CD14-positive monocyte (primary cell): ENCODE measurements around the gene PRSS50. TPM values are rescaled to one million over a fixed set of nuclear protein-coding genes. Genes with fewer than 3 reads are reported as not detected.

Source experiments
- DNase-seq, 3 donors: peaks; one replicate each; pipeline ENCODE4 v3.0.0-alpha.2; 2011 to 2022
- H2AFZ ChIP-seq: 2 replicates; pipeline ENCODE4 v1.6.0; 2012; ENCODE audit warnings: mild to moderate bottlenecking, low read depth, low read length, inconsistent platforms; ENCODE audit not compliant: insufficient read depth, poor library complexity, severe bottlenecking
- H3K27ac ChIP-seq, 2 donors: 1 replicate in 1 of 2; 2 replicates in 1 of 2; pipeline ENCODE4 v1.5.1; 2012 to 2013; ENCODE audit warnings: low read length in 2 of 2, control low read depth in 1 of 2, inconsistent platforms in 1 of 2, low read depth in 1 of 2, mild to moderate bottlenecking in 1 of 2
- H3K27me3 ChIP-seq, 2 donors: one replicate each; pipeline versions ENCODE4 v1.6.0 to v1.6.1; 2011 to 2013; ENCODE audit warnings: low read length in 2 of 2; ENCODE audit not compliant: control insufficient read depth in 2 of 2, insufficient read depth in 2 of 2
- H3K36me3 ChIP-seq, 2 donors: replicated peaks in 1 of 2; 1 replicate in 1 of 2; 2 replicates in 1 of 2; pipeline versions ENCODE4 v1.5.1 to v1.6.1; 2012 to 2013; ENCODE audit warnings: low read length in 2 of 2, control low read depth in 1 of 2, inconsistent platforms in 1 of 2, mild to moderate bottlenecking in 1 of 2; ENCODE audit not compliant: insufficient read depth in 2 of 2, control insufficient read depth in 1 of 2
- H3K4me1 ChIP-seq, 2 donors: 1 replicate in 1 of 2; 2 replicates in 1 of 2; pipeline versions ENCODE4 v1.5.1 to v1.6.1; 2012 to 2013; ENCODE audit warnings: low read length in 2 of 2, control low read depth in 1 of 2, inconsistent platforms in 1 of 2, mild to moderate bottlenecking in 1 of 2, moderate library complexity in 1 of 2; ENCODE audit not compliant: insufficient read depth in 2 of 2, control insufficient read depth in 1 of 2
- H3K4me2 ChIP-seq: replicated peaks from 2 replicates; pipeline ENCODE3; 2012; ENCODE audit warnings: low read length, moderate library complexity, mild to moderate bottlenecking; ENCODE audit not compliant: poor library complexity, severe bottlenecking; ENCODE audit errors: extremely low read depth
- H3K4me3 ChIP-seq, 3 experiments: fragments of 200-600 bp in 1 of 3; sonication (generic) in 1 of 3; replicated peaks in 1 of 3; 1 replicate in 2 of 3; 2 replicates in 1 of 3; pipeline ENCODE4 v1.5.1; 2011 to 2013; ENCODE audit warnings: low read length in 3 of 3, mild to moderate bottlenecking in 3 of 3, control low read depth in 2 of 3, low read depth in 2 of 3, inconsistent platforms in 1 of 3, moderate library complexity in 1 of 3
- H3K79me2 ChIP-seq: 2 replicates; pipeline ENCODE4 v1.6.0; 2012; ENCODE audit warnings: mild to moderate bottlenecking, control low read depth, inconsistent platforms, low read length, moderate library complexity; ENCODE audit not compliant: insufficient read depth
- H3K9ac ChIP-seq: 2 replicates; pipeline ENCODE4 v1.6.0; 2017; ENCODE audit warnings: low read length, mild to moderate bottlenecking; ENCODE audit not compliant: insufficient read depth, poor library complexity, severe bottlenecking
- H3K9me3 ChIP-seq, 2 donors: replicated peaks in 1 of 2; 1 replicate in 1 of 2; 2 replicates in 1 of 2; pipeline versions ENCODE4 v1.5.1 to v1.6.1; 2012 to 2013; ENCODE audit warnings: low read length in 2 of 2, control low read depth in 1 of 2; ENCODE audit not compliant: control insufficient read depth in 1 of 2, insufficient read depth in 1 of 2
- H4K20me1 ChIP-seq: 2 replicates; pipeline ENCODE4 v1.6.0; 2012; ENCODE audit warnings: mild to moderate bottlenecking, low read length, control low read depth, moderate library complexity; ENCODE audit not compliant: insufficient read depth
- H3K27ac Mint-ChIP-seq, 7 donors: one replicate each; pipeline ENCODE4 v1.8.0; 2020; ENCODE audit warnings: mild to moderate bottlenecking in 7 of 7, mixed read lengths in 7 of 7, moderate library complexity in 6 of 7, inconsistent platforms in 2 of 7
- H3K27me3 Mint-ChIP-seq, 3 donors: one replicate each; pipeline ENCODE4 v1.8.0; 2021 to 2022; ENCODE audit warnings: low read depth in 3 of 3, mild to moderate bottlenecking in 3 of 3, mixed read lengths in 3 of 3, moderate library complexity in 3 of 3, inconsistent platforms in 1 of 3
- H3K36me3 Mint-ChIP-seq, 2 donors: one replicate each; pipeline ENCODE4 v1.8.0; 2020; ENCODE audit warnings: mixed read lengths in 2 of 2, inconsistent platforms in 1 of 2, mild to moderate bottlenecking in 1 of 2
- H3K4me1 Mint-ChIP-seq: one replicate; pipeline ENCODE4 v1.8.0; 2020; ENCODE audit warnings: mild to moderate bottlenecking, mixed read lengths
- H3K4me3 Mint-ChIP-seq, 2 donors: one replicate each; pipeline ENCODE4 v1.8.0; 2020; ENCODE audit warnings: mild to moderate bottlenecking in 2 of 2, mixed read lengths in 2 of 2, moderate library complexity in 1 of 2
- H3K9me3 Mint-ChIP-seq, 7 donors: one replicate each; pipeline ENCODE4 v1.8.0; 2020 to 2022; ENCODE audit warnings: mixed read lengths in 7 of 7, mild to moderate bottlenecking in 6 of 7, moderate library complexity in 6 of 7, inconsistent platforms in 2 of 7
- CTCF ChIP-seq: fragments of 200-600 bp; IDR thresholded peaks from one replicate; pipeline ENCODE4 v1.8.0; 2022; ENCODE audit warnings: antibody characterized with exemption, mild to moderate bottlenecking
- WGBS: methylation state at CpG from one replicate; pipeline ENCODE4 v1.1.5; 2013; ENCODE audit warnings: missing lambda C conversion rate; ENCODE audit not compliant: insufficient coverage; 5-methylcytosine and 5-hydroxymethylcytosine counted together
- intact Hi-C, 2 donors: fragments of 100-400 bp; cut with micrococcal nuclease; formaldehyde crosslinking; loops; one replicate each; pipeline versions ENCODE4 v1.15.0 to v1.15.1; 2023
- polyA plus RNA-seq, 3 donors: library from polyadenylated mRNA; depleted of rRNA in 1 of 3; unstranded in 2 of 3; stranded (reverse) in 1 of 3; fragments of 300-500 nt in 2 of 3; fragments of >200 nt in 1 of 3; fragmentation: Illumina TruSeq in 2 of 3; gene quantifications; 1 replicate in 2 of 3; 2 replicates in 1 of 3; pipeline ENCODE4 v1.2.3, GENCODE V29; 2012 to 2021

PRSS50 gene
- polyA plus RNA-seq, 3 donors = not detected

GRCh38 chr3:46694520-46694919, 23.1 kb downstream of the PRSS50 start:
- Histone ChIP-seq H3K4me1 (peaks cover 60 to 69% of the 10 kb centered on the region in 2 donors), H2AFZ (no peak overlapping the region), H4K20me1 (peaks cover 5% of the 10 kb centered on the region), H3K36me3 (no peaks in the 10 kb centered on the region), H3K9ac (no peak overlapping the region), H3K9me3 (no peaks in the 10 kb centered on the region), H3K27ac (no peak overlapping the region), H3K4me2 (peak overlapping the region; percentile 98), H3K27me3 (peaks cover 0 to 10% of the 10 kb centered on the region in 2 donors), H3K79me2 (no peaks in the 10 kb centered on the region), H3K4me3 (peak overlapping the region in 1 of 3 experiments; percentile 83)
- H3K27me3 Mint-ChIP-seq = peaks cover 13 to 28% (median 17%) of the 10 kb centered on the region in 3 donors
- peaks cover 0 to 2% (median 0%) of the 10 kb centered on the region in 7 donors for H3K9me3 Mint-ChIP-seq
- peak overlapping the region in 2 of 7 donors; percentile 87 to 92 for H3K27ac Mint-ChIP-seq
- DNase-seq = no peak
- WGBS = 100% methylated on average over 2 of the region's 3 CpGs
- no peak overlapping the region for H3K4me3 Mint-ChIP-seq
- peaks cover 64% of the 10 kb centered on the region for H3K4me1 Mint-ChIP-seq
- intact Hi-C loops = loop anchor here in 1 of 2 donors (10.0 kb wide), 1 partner anchor 280 kb away; the partner anchor contains the start of genes CCDC12 and NBEAL2
- no peak for TF ChIP-seq CTCF
- H3K36me3 Mint-ChIP-seq = peaks cover 4 to 7% of the 10 kb centered on the region in 2 donors

- H3K9ac ChIP-seq = peak overlapping the region; percentile 38
- H3K36me3 ChIP-seq = no peaks in the 10 kb centered on the region
- peak overlapping the region; percentile 13 to 83 (median 25) for H3K4me3 ChIP-seq
- Mint-ChIP-seq H3K27ac (peak overlapping the region in 4 of 7 donors; percentile 9 to 50 (median 26)), H3K4me1 (peaks cover 59% of the 10 kb centered on the region), H3K27me3 (peaks cover 13 to 29% (median 17%) of the 10 kb centered on the region in 3 donors), H3K4me3 (peak overlapping the region; percentile 56 to 59), H3K9me3 (peaks cover 0 to 2% (median 0%) of the 10 kb centered on the region in 7 donors), H3K36me3 (peaks cover 4% of the 10 kb centered on the region in 2 donors)
- DNase-seq = peak; percentile 62 to 74 (median 69)
- no peak overlapping the region for H3K27ac ChIP-seq
- 5% methylated on average over 21 of the region's 30 CpGs for WGBS
- peaks cover 0 to 10% of the 10 kb centered on the region in 2 donors for H3K27me3 ChIP-seq
- H3K4me1 ChIP-seq = peaks cover 55 to 63% of the 10 kb centered on the region in 2 donors
- H3K79me2 ChIP-seq = no peaks in the 10 kb centered on the region
- peak overlapping the region; percentile 98 for H3K4me2 ChIP-seq
- no peak for TF ChIP-seq CTCF
- peak overlapping the region; percentile 97 for H2AFZ ChIP-seq
- peaks cover 5% of the 10 kb centered on the region for H4K20me1 ChIP-seq
- H3K9me3 ChIP-seq = no peaks in the 10 kb centered on the region
- intact Hi-C loops = loop anchor here in 1 of 2 donors (10.0 kb wide), 1 partner anchor 281 kb away; the partner anchor contains the start of genes CCDC12 and NBEAL2
These were observed 23.8 kb downstream of the PRSS50 start for GRCh38 chr3:46693892-46694226.
